Stromal cell of bone marrow (primary cell): ENCODE measurements around the gene RELB.

Source experiments
- DNase-seq: peaks from one replicate; pipeline ENCODE4 v3.0.0-alpha.2; 2012; ENCODE audit warnings: low read depth

The RELB gene

GRCh38 chr19:45079911-45080370 lies 78.7 kb downstream of the RELB start:
- no peak for DNase-seq

GRCh38 chr19:45082170-45082569 lies 80.9 kb downstream of the RELB start:
- no peak for DNase-seq

- no peak for DNase-seq
Observed at GRCh38 chr19:45086480-45086879, 85.2 kb downstream of the RELB start.

DNA sequence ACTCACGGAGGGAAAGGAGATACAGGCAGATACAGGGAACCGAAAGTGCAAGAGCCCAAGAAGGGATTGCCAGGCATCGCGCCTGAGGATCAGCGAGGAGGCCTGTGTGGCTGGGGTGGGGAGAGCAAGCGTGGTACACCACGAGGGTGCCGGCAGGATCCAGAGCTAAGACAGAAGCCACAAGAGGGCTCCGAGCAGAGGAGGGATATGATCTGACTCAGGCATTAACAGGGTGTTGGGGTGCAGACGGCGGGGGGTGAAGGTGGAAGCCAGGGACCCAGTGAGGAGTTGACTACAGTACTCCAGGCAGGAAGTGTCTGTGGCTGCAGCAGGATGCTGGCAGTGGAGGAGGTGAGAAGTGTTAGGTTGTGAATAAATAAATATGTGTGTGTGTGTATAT lies 86.3 kb downstream of the RELB start:
- DNase-seq: no peak
